Measurements from ENCODE around the gene LETM1. TPM values are rescaled to one million over a fixed set of nuclear protein-coding genes. Genes with fewer than 3 reads are reported as not detected.

The LETM1 gene
- total and polyA plus RNA-seq, 2 donors (not counting 1 experiment from before 2014, with no cell fraction given): 15.8 to 70.4 TPM

GRCh38 chr4:1783015-1783414 lies 72.9 kb downstream of the LETM1 start:
- Histone ChIP-seq H3K9me3 (ENCODE audit: control insufficient read depth, insufficient read depth, low read depth, low read length) (no peaks in the 10 kb centered on the region), H3K27ac (ENCODE audit: insufficient read depth, low read length) (no peak overlapping the region), H3K4me1 (ENCODE audit: control insufficient read depth, extremely low read depth, insufficient read depth, low read length) (no peaks in the 10 kb centered on the region), H4K20me1 (ENCODE audit: control insufficient read depth, extremely low read depth, insufficient read depth, low read length) (no peaks in the 10 kb centered on the region), H3K27me3 (ENCODE audit: control insufficient read depth, insufficient read depth, low read length) (no peaks in the 10 kb centered on the region), H3K4me2 (ENCODE audit: extremely low read depth, insufficient read depth, low read length) (no peak overlapping the region), H3K9ac (ENCODE audit: insufficient read depth, low read length) (no peak overlapping the region), H2AFZ (ENCODE audit: low read length) (no peak overlapping the region), H3K4me3 (replicated peaks in 1 of 4; ENCODE audit: control extremely low read depth in 1 of 4, insufficient read depth in 1 of 4, low read depth in 3 of 4, low read length in 4 of 4) (no peak overlapping the region), H3K36me3 (ENCODE audit: control insufficient read depth, insufficient read depth, low read length) (no peaks in the 10 kb centered on the region), H3K79me2 (ENCODE audit: control insufficient read depth, insufficient read depth, low read length) (no peaks in the 10 kb centered on the region)
- TF ChIP-seq EZH2 (IDR thresholded peaks at IDR 0.05; ENCODE audit: low read length, missing control alignments): no peak
- TF ChIP-seq CTCF (conservative IDR thresholded peaks at IDR 0.05 in 1 of 2, IDR thresholded peaks at IDR 0.05 in 1 of 2; ENCODE audit: low read depth in 1 of 2, low read length in 2 of 2): no peak
- no peak for DNase-seq (ENCODE audit: low read depth in 2 of 2)

- no peaks in the 10 kb centered on the region for H4K20me1 ChIP-seq (ENCODE audit: control insufficient read depth, extremely low read depth, insufficient read depth, low read length)
- no peak overlapping the region for H3K9ac ChIP-seq (ENCODE audit: insufficient read depth, low read length)
- no peaks in the 10 kb centered on the region for H3K27me3 ChIP-seq (ENCODE audit: control insufficient read depth, insufficient read depth, low read length)
- H3K9me3 ChIP-seq (ENCODE audit: control insufficient read depth, insufficient read depth, low read depth, low read length): no peaks in the 10 kb centered on the region
- TF ChIP-seq EZH2 (IDR thresholded peaks at IDR 0.05; ENCODE audit: low read length, missing control alignments): no peak
- no peak for TF ChIP-seq CTCF (conservative IDR thresholded peaks at IDR 0.05 in 1 of 2, IDR thresholded peaks at IDR 0.05 in 1 of 2; ENCODE audit: low read depth in 1 of 2, low read length in 2 of 2)
- no peaks in the 10 kb centered on the region for H3K4me1 ChIP-seq (ENCODE audit: control insufficient read depth, extremely low read depth, insufficient read depth, low read length)
- H3K36me3 ChIP-seq (ENCODE audit: control insufficient read depth, insufficient read depth, low read length): no peaks in the 10 kb centered on the region
- no peak for DNase-seq (ENCODE audit: low read depth in 2 of 2)
- H2AFZ ChIP-seq (ENCODE audit: low read length): no peak overlapping the region
- H3K27ac ChIP-seq (ENCODE audit: insufficient read depth, low read length): no peak overlapping the region
- no peaks in the 10 kb centered on the region for H3K79me2 ChIP-seq (ENCODE audit: control insufficient read depth, insufficient read depth, low read length)
- no peak overlapping the region for H3K4me3 ChIP-seq (replicated peaks in 1 of 4; ENCODE audit: control extremely low read depth in 1 of 4, insufficient read depth in 1 of 4, low read depth in 3 of 4, low read length in 4 of 4)
- no peak overlapping the region for H3K4me2 ChIP-seq (ENCODE audit: extremely low read depth, insufficient read depth, low read length)
These were observed 75.5 kb downstream of the LETM1 start for GRCh38 chr4:1780435-1780834.

GRCh38 chr4:1779588-1780382 lies 76.2 kb downstream of the LETM1 start:
- H3K27me3 ChIP-seq (ENCODE audit: control insufficient read depth, insufficient read depth, low read length): no peaks in the 10 kb centered on the region
- TF ChIP-seq EZH2 (IDR thresholded peaks at IDR 0.05; ENCODE audit: low read length, missing control alignments): no peak
- no peak for TF ChIP-seq CTCF (conservative IDR thresholded peaks at IDR 0.05 in 1 of 2, IDR thresholded peaks at IDR 0.05 in 1 of 2; ENCODE audit: low read depth in 1 of 2, low read length in 2 of 2)
- no peaks in the 10 kb centered on the region for H4K20me1 ChIP-seq (ENCODE audit: control insufficient read depth, extremely low read depth, insufficient read depth, low read length)
- H3K36me3 ChIP-seq (ENCODE audit: control insufficient read depth, insufficient read depth, low read length): no peaks in the 10 kb centered on the region
- no peak overlapping the region for H3K4me2 ChIP-seq (ENCODE audit: extremely low read depth, insufficient read depth, low read length)
- no peak for DNase-seq (ENCODE audit: low read depth in 2 of 2)
- no peak overlapping the region for H3K27ac ChIP-seq (ENCODE audit: insufficient read depth, low read length)
- no peaks in the 10 kb centered on the region for H3K4me1 ChIP-seq (ENCODE audit: control insufficient read depth, extremely low read depth, insufficient read depth, low read length)
- no peak overlapping the region for H3K4me3 ChIP-seq (replicated peaks in 1 of 4; ENCODE audit: control extremely low read depth in 1 of 4, insufficient read depth in 1 of 4, low read depth in 3 of 4, low read length in 4 of 4)
- H3K79me2 ChIP-seq (ENCODE audit: control insufficient read depth, insufficient read depth, low read length): no peaks in the 10 kb centered on the region
- no peak overlapping the region for H2AFZ ChIP-seq (ENCODE audit: low read length)
- H3K9me3 ChIP-seq (ENCODE audit: control insufficient read depth, insufficient read depth, low read depth, low read length): no peaks in the 10 kb centered on the region
- H3K9ac ChIP-seq (ENCODE audit: insufficient read depth, low read length): no peak overlapping the region

All from fibroblast of lung (primary cell).